Astrocyte (in vitro differentiated cells and primary cell): ENCODE results near the gene NEB. TPM values are rescaled to one million over a fixed set of nuclear protein-coding genes. Genes with fewer than 3 reads are reported as not detected.
"Not testable (repeated sequence)": the region's sequence is repeated elsewhere in the genome, so short reads cannot be mapped to it uniquely, and the experiment has no call there.

Source experiments
- DNase-seq: peaks from one replicate; pipeline ENCODE4 v3.0.0-alpha.2; 2010; ENCODE audit warnings: low read depth
- FAIRE-seq: peaks from 2 replicates; lab custom pipeline; 2011; peaks lifted over from hg19 to GRCh38; lab: Jason Lieb, UNC
- H2AFZ ChIP-seq: 2 replicates; pipeline ENCODE4 v1.6.0; 2012; ENCODE audit warnings: low read depth, low read length, inconsistent platforms
- H3K27ac ChIP-seq: 2 replicates; pipeline ENCODE4 v1.5.1; 2011; ENCODE audit warnings: low read depth, low read length, inconsistent platforms
- H3K27me3 ChIP-seq: 2 replicates; pipeline ENCODE4 v1.6.0; 2011; ENCODE audit warnings: low read length, inconsistent platforms; ENCODE audit not compliant: insufficient read depth
- H3K36me3 ChIP-seq: 2 replicates; pipeline ENCODE4 v1.5.1; 2011; ENCODE audit warnings: low read length, inconsistent platforms; ENCODE audit not compliant: insufficient read depth
- H3K4me1 ChIP-seq: 2 replicates; pipeline ENCODE4 v1.5.1; 2011; ENCODE audit warnings: low read length, inconsistent platforms; ENCODE audit not compliant: insufficient read depth
- H3K4me2 ChIP-seq: 2 replicates; pipeline ENCODE4 v1.6.0; 2012; ENCODE audit warnings: low read length, inconsistent platforms
- H3K4me3 ChIP-seq: 2 replicates; pipeline ENCODE4 v1.5.1; 2011; ENCODE audit warnings: low read depth, mild to moderate bottlenecking, low read length, inconsistent platforms; ENCODE audit not compliant: insufficient read depth
- H3K79me2 ChIP-seq: 2 replicates; pipeline ENCODE4 v1.6.0; 2012; ENCODE audit warnings: mild to moderate bottlenecking, low read length, inconsistent platforms; ENCODE audit not compliant: insufficient read depth
- H3K9ac ChIP-seq: 2 replicates; pipeline ENCODE4 v1.6.0; 2012; ENCODE audit warnings: mild to moderate bottlenecking, low read length, inconsistent platforms
- H3K9me3 ChIP-seq: 2 replicates; pipeline ENCODE4 v1.5.1; 2012; ENCODE audit warnings: low read depth, mild to moderate bottlenecking, low read length, inconsistent platforms; ENCODE audit not compliant: insufficient read depth
- H4K20me1 ChIP-seq: 2 replicates; pipeline ENCODE4 v1.6.0; 2012; ENCODE audit warnings: low read length, inconsistent platforms; ENCODE audit not compliant: insufficient read depth
- H3K27ac Mint-ChIP-seq: one replicate; pipeline ENCODE4 v1.8.0; 2021; ENCODE audit warnings: mild to moderate bottlenecking, mixed read lengths; ENCODE audit not compliant: unreplicated experiment
- H3K27me3 Mint-ChIP-seq: one replicate; pipeline ENCODE4 v1.8.0; 2021; ENCODE audit warnings: low read depth, mixed read lengths; ENCODE audit not compliant: unreplicated experiment
- H3K36me3 Mint-ChIP-seq: one replicate; pipeline ENCODE4 v1.8.0; 2021; ENCODE audit warnings: low read depth, mixed read lengths; ENCODE audit not compliant: unreplicated experiment
- H3K4me1 Mint-ChIP-seq: one replicate; pipeline ENCODE4 v1.8.0; 2021; ENCODE audit warnings: low read depth, mixed read lengths; ENCODE audit not compliant: unreplicated experiment
- H3K4me3 Mint-ChIP-seq: one replicate; pipeline ENCODE4 v1.8.0; 2021; ENCODE audit warnings: mild to moderate bottlenecking, moderate library complexity, mixed read lengths; ENCODE audit not compliant: unreplicated experiment
- H3K9me3 Mint-ChIP-seq: one replicate; pipeline ENCODE4 v1.8.0; 2021; ENCODE audit warnings: mild to moderate bottlenecking, mixed read lengths; ENCODE audit not compliant: unreplicated experiment
- CTCF ChIP-seq: IDR thresholded peaks from 2 replicates; pipeline ENCODE4 v1.5.1; 2011; ENCODE audit warnings: low read depth, mild to moderate bottlenecking, inconsistent platforms, low read length, moderate library complexity; ENCODE audit not compliant: insufficient read depth
- EZH2 ChIP-seq: IDR thresholded peaks from 2 replicates; pipeline ENCODE4 v1.6.1; 2012; ENCODE audit warnings: mild to moderate bottlenecking, low read length, inconsistent platforms; ENCODE audit not compliant: insufficient read depth
- total RNA-seq: library from RNA; stranded (reverse); gene quantifications from 2 replicates; pipeline ENCODE4 v1.2.1, GENCODE V29; 2021

NEB gene
- total RNA-seq, 1 donor from 2014 or later = 0.82 TPM

GRCh38 chr2:151609705-151610104 lies 124.6 kb downstream of the NEB start:
- H3K36me3 Mint-ChIP-seq = no peaks in the 10 kb centered on the region
- no peak overlapping the region for H3K9ac ChIP-seq
- H3K4me3 ChIP-seq = no peak overlapping the region
- H4K20me1 ChIP-seq = no peaks in the 10 kb centered on the region
- no peaks in the 10 kb centered on the region for H3K79me2 ChIP-seq
- no peaks in the 10 kb centered on the region for H3K27me3 ChIP-seq
- no peak overlapping the region for H3K4me3 Mint-ChIP-seq
- no peaks in the 10 kb centered on the region for H3K36me3 ChIP-seq
- no peak overlapping the region for H2AFZ ChIP-seq
- H3K9me3 Mint-ChIP-seq = no peaks in the 10 kb centered on the region
- H3K27ac ChIP-seq = no peak overlapping the region
- no peaks in the 10 kb centered on the region for H3K4me1 ChIP-seq
- no peaks in the 10 kb centered on the region for H3K9me3 ChIP-seq
- no peak for TF ChIP-seq EZH2
- no peak for TF ChIP-seq CTCF
- no peak overlapping the region for H3K27ac Mint-ChIP-seq
- FAIRE-seq (no peak), DNase-seq (no peak)
- H3K4me1 Mint-ChIP-seq = no peaks in the 10 kb centered on the region
- no peaks in the 10 kb centered on the region for H3K27me3 Mint-ChIP-seq
- no peak overlapping the region for H3K4me2 ChIP-seq

GRCh38 chr2:151607459-151608424 lies 126.5 kb downstream of the NEB start:
- H3K36me3 Mint-ChIP-seq, DNase-seq, H3K4me3 Mint-ChIP-seq, H3K27me3 ChIP-seq, H2AFZ ChIP-seq, H3K9ac ChIP-seq, H3K27ac ChIP-seq, H4K20me1 ChIP-seq, H3K36me3 ChIP-seq, H3K27ac Mint-ChIP-seq, H3K27me3 Mint-ChIP-seq, H3K4me3 ChIP-seq, H3K4me1 ChIP-seq, H3K4me2 ChIP-seq, H3K9me3 ChIP-seq, H3K79me2 ChIP-seq, H3K9me3 Mint-ChIP-seq, FAIRE-seq, H3K4me1 Mint-ChIP-seq: not testable (repeated sequence)

- H3K79me2 ChIP-seq, H3K9ac ChIP-seq, FAIRE-seq, H3K4me1 ChIP-seq, H3K4me3 Mint-ChIP-seq, H3K9me3 Mint-ChIP-seq, H4K20me1 ChIP-seq, H3K9me3 ChIP-seq, H3K36me3 ChIP-seq, DNase-seq, H3K27ac Mint-ChIP-seq, H3K27me3 Mint-ChIP-seq, H3K4me3 ChIP-seq, H2AFZ ChIP-seq, H3K4me1 Mint-ChIP-seq, H3K27ac ChIP-seq, H3K27me3 ChIP-seq, H3K4me2 ChIP-seq, H3K36me3 Mint-ChIP-seq: not testable (repeated sequence)
Observed at GRCh38 chr2:151603530-151603929, 130.7 kb downstream of the NEB start.

- H3K4me3 ChIP-seq, H3K9me3 Mint-ChIP-seq, H3K79me2 ChIP-seq, H3K4me2 ChIP-seq, H3K4me1 Mint-ChIP-seq, H3K27ac Mint-ChIP-seq, H3K36me3 ChIP-seq, FAIRE-seq, H2AFZ ChIP-seq, H3K9ac ChIP-seq, H3K27ac ChIP-seq, H3K4me1 ChIP-seq, H3K27me3 ChIP-seq, DNase-seq, H3K4me3 Mint-ChIP-seq, H3K27me3 Mint-ChIP-seq, H4K20me1 ChIP-seq, H3K9me3 ChIP-seq, H3K36me3 Mint-ChIP-seq: not testable (repeated sequence)
Observed at GRCh38 chr2:151602402-151602801, 131.9 kb downstream of the NEB start.

- H3K9me3 ChIP-seq, H3K79me2 ChIP-seq, H3K4me3 Mint-ChIP-seq, H3K27ac ChIP-seq, H3K9me3 Mint-ChIP-seq, H3K27me3 ChIP-seq, H3K36me3 ChIP-seq, H3K36me3 Mint-ChIP-seq, DNase-seq, H3K27me3 Mint-ChIP-seq, H3K4me2 ChIP-seq, H3K27ac Mint-ChIP-seq, FAIRE-seq, H3K9ac ChIP-seq, H3K4me3 ChIP-seq, H2AFZ ChIP-seq, H4K20me1 ChIP-seq, H3K4me1 ChIP-seq, H3K4me1 Mint-ChIP-seq: not testable (repeated sequence)
Observed at GRCh38 chr2:151601803-151602202, 132.5 kb downstream of the NEB start.
